ENCODE results near the gene ARHGAP24. TPM values are rescaled to one million over a fixed set of nuclear protein-coding genes. Genes with fewer than 3 reads are reported as not detected.

ARHGAP24 gene
- total RNA-seq, 1 experiment from 2014 or later: 16.0 TPM

DNA sequence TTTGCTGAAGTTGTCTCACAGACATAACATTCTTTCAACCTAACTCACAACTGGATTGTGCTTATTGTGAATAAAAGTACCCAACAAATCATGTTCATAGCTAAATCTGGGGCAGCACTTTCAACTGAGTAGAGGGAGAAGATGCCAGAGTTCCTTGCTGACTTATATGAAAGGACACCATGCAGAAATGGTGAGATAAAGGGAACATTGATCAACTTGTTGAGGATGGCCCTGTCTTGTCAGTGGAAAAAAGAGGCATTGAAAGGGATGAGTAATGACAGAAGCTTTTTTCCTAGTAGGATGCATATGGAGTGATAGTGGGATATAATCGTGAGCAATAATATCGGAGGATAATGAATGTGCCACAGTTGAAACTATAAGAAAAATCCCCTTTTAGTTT lies 221.7 kb downstream of the ARHGAP24 start:
- peak; percentile 9 for DNase-seq (ENCODE audit: low read depth)

DNA sequence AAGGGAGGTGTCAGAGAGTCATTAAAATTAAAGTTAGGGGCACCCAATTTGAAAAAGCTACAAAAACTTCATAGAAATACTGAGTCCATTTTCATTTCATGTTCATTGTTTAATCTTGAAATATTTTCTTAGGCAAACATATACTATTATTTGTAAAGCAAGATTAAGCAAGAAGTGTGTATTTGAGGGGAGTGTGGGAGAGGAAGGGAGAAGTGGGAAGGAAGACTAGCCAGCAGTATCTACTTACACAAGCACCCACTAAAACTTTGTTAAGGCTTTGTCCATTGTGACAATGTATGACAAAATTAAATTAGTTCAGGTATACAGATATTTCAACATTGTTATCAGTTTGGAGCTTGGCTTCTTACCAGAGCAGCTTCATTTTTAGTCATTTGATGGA lies 222.9 kb downstream of the ARHGAP24 start:
- no peak for DNase-seq (ENCODE audit: low read depth)

DNA sequence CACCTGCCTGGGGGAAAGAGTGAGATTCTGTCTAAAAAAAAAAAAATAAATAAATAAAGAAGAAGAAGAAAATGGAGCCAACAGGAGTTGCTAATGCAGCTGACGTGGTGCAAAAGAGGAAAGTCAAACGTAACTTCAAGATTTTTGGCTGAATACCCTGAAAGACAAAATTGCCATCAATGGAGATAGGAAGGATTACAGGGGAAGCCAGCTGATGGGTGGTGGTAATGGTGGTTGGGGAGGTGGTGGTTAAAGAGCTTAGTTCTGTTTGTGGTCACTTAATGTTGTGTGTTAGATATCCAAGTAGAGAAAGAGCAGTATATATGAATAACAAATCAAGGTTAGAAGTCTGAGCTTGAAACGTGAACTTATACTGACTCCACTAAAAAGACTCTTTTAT lies 225.4 kb downstream of the ARHGAP24 start:
- no peak for DNase-seq (ENCODE audit: low read depth)

DNA sequence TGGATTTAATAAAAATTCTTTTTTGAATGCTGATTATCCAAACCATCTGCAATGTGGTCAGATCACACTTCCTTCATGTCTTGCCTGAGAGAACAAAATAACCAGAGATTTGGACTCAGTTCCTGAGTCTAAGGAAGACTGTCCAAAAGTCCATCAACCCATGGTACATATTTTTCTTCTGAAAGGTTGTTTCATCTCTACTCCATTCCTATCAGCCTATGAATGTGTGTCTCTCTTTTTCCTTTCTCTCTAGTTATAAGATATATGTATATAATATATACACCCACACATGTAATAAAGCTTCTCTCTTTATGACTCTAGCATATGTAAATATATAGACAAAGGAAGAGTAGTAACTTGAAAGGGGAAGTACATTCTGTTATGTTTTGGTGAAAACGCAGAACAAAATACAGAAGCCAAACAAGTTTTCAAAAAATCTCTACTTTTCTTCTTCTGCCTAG lies 226.9 kb downstream of the ARHGAP24 start:
- no peak for DNase-seq (ENCODE audit: low read depth)

DNA sequence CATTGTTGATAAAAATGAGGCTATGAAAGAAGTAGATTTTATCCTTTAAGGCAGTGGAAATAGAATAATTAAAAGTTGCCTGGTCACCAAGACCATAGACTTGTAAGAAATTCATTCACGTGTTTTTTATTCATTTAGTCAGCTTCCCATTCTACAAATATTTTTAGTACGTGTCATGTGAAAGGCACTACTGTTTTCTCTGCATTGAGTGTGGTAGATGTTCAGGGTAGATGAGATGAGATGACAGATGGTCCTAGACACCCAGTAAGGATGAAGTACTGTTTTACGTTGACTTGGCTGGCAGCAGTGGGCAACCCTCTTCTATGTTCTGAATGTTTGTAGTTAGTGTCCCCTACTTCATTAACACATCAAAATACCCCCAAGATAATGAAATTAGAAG lies 228.1 kb downstream of the ARHGAP24 start:
- peak; percentile 11 for DNase-seq (ENCODE audit: low read depth)

DNA sequence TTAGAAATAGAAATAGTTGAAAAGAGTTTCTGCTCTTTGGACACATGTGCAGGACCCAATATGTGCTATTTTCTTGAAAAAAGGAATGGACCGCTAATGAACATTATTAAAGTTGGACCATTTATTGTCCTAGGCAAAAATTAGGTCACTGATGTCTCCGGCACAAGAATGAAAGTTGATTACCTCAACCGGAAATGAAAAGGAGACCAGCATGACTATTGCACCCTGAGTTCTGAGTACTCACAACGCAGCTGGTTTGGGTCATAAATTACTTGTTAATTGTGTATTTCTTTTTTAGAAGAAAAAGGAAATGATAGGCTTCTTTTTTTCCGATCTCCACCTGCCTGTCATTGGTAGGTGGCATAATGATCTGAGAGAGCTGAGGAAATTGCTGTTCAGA lies 232.7 kb downstream of the ARHGAP24 start:
- peak; percentile 6 for DNase-seq (ENCODE audit: low read depth)

DNA sequence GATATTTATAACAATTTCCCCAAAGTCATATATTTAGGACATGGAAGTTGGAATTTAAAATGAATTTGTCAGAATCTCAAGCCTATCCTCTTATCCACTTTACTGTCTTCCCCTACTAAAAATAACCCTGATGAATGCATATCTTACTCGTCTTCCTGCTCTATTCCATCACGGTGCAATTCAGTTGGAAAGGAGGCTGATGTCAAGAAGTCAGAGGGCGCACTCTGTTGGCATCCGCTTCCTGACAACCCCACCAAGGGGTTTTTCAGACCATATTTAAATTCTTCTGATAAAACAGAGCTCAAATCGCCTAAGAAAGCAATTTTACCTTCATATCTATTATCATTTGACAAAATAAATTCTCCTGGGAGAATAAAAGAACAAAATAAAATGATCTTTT lies 233.5 kb downstream of the ARHGAP24 start:
- no peak for DNase-seq (ENCODE audit: low read depth)

DNA sequence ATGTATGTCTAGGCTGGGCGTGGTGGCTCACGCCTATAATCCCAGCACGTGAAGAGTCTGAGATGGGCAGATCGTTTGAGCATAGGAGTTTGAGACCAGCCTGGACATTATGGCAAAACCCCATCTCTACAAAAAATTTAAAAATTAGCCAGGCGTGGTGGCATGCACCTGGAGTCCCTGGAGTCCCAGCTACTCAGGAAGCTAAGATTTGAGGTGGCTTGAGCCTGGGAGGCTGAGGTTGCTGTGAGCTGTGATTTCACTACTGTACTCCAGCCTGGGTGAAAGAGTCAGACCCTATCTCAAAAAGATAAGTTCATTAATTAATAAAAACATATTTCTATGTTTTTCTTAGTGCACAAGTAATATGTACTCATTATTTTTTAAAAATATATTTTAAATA lies 238.1 kb downstream of the ARHGAP24 start:
- DNase-seq (ENCODE audit: low read depth): no peak

DNA sequence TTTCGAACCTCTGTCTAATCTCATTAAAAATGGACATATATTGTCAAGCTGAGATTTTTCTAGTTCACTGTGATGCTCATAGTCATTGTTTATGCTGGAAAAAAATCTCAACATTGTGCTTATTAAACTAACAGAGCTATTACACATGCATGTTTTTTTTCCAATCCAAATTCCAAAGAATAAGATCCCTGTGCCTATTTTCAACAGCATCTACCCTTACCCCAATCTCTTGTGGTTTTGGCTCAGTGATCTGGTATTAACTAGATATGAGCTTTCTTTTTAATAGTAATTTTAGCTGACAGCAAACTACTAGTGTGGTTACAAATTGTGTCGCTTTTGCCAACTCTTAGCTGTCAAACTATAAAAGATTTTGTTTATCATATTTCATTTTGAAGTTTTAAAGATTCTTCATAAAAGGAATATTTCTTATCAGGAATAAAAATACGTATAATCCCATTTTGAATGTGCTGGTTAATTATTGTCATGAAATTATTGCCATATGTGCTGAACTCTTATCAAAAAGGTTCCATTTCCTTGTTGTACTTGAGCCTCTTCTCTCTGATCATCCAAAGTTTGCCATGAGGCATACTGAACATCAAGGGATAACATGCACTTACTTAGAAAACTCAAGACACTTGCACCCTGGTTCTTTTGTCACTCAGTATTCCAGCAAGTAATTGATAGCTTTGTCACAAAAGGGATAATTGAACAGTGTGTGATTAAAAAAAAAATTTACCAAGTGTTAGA lies 241.2 kb downstream of the ARHGAP24 start:
- no peak for DNase-seq (ENCODE audit: low read depth)

DNA sequence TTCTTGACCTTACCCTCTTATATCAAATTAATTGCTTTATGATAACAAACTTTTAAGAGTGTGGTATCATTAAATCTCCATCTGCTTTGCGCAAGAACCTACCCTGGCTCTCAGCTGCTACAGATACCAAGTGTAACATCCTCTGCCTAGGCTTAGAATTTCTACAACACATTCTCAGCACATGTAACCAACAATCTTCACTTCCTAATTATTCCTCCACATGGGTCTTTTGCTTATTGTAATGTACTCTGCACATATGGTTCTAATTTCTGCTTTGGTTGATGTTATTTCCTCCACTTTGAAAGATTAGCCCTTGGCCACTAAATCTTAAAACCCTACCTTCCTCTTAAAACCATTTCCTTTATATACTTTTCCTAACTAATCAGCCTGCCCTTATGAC lies 242.4 kb downstream of the ARHGAP24 start:
- peak; percentile 79 for DNase-seq (ENCODE audit: low read depth)

DNA sequence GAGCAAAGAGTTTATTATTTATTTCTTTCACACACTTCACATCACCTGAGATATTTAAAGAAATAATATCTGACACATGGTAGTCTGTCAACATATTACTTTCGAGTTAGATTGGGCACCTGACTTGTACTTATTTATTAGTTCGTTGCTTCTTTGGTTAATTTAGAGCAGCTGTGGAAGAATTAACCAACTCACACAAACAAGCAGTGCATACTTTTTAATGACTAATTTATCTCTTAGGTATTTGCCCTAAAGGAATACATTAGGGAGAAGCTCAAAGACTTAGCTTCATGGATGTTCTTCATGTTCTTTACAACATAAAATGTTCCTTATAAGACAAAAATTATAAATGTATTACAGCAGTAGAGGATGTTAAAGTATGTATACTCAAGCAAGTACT lies 242.9 kb downstream of the ARHGAP24 start:
- DNase-seq (ENCODE audit: low read depth): peak; percentile 54

DNA sequence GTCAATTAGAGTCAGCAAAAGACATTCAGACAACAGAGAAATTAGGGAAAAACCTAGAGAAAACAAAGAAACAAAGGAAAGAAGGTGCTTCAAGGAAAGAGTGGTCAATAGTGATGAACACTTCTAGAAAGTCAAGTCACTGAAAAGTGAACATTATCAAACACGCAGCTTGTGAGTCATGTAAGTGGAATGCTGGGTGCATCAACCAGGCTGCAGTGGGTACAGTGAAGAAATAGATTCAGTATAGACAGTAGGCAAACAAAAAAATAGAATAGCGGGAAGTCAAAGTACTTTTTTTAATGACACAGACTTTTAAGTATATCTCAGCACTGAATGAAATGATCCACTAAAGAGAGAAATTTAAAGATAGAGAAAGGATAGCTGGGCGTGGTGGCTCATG lies 245.8 kb downstream of the ARHGAP24 start:
- DNase-seq (ENCODE audit: low read depth): peak; percentile 76

DNA sequence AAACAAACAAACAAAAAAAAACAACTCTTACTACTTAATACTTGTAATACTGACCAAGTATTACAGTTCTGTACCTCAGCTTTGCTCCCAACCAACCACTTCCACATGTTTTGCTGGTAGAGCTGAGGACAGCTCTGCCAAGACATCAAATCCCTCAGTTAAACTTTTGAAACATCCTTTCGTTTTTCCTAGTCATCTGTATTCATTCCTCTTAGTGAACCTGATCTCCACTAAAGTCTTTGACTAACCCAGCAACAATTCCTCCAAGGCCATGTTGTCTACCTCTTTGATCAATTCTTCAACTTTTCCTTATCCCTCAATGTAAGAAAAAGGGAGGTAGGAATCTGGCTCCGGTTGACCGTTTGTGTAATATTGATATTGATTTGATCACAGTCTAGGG lies 247.5 kb downstream of the ARHGAP24 start:
- DNase-seq (ENCODE audit: low read depth): no peak

DNA sequence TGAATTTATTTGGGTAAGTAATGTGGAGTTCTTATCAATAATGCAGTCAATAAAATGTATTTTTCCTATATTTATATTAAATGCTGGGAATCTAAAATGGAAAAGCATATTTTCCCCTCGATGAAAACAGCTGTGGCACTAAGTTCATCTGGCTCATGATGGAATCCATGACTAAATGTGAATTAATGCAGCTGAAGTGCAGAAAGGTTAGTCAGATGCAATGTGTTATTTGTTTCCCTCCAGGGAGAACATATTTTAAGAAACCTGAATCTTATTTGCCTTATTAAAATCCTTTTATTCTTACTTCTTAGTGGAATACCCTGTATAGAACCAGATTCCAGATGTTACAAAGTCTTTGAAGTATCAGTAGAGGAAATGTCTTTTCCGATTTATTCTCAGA lies 247.9 kb downstream of the ARHGAP24 start:
- DNase-seq (ENCODE audit: low read depth): no peak

DNA sequence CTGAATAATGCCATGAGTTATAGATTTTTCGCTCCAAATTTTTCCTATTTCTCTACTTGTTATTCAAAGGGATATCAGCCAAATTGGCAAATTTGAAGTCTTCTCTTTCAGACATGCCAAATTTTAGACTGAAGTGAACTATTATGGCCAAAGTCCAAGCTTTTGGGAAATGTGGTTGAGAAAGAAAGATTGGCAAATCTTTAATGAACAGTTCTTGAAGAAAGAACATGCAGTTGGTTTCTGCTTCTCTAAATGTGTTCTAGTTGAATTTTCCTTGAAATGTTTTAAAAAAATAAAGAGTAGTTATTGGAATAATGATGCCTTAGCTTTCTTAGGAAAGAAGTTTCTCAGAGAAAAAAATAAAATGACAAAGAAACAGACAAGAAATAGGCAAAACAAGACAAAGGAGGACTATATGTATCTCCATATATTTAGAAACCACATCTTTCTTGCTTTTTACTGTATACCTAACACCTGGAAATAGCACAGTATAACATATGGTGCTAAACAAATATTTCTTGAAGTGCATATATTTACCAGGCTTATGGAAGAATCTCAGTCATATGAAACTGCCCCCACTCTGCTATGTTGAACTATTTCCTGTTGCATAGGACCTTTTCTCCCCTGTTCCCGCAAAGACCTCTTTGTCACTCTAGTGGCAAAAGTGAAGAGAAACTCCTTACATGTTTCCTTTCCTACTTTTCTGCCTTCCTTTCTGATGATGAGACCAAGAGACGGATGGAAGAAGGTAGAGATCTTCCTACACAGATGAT lies 250.0 kb downstream of the ARHGAP24 start:
- DNase-seq (ENCODE audit: low read depth): no peak

DNA sequence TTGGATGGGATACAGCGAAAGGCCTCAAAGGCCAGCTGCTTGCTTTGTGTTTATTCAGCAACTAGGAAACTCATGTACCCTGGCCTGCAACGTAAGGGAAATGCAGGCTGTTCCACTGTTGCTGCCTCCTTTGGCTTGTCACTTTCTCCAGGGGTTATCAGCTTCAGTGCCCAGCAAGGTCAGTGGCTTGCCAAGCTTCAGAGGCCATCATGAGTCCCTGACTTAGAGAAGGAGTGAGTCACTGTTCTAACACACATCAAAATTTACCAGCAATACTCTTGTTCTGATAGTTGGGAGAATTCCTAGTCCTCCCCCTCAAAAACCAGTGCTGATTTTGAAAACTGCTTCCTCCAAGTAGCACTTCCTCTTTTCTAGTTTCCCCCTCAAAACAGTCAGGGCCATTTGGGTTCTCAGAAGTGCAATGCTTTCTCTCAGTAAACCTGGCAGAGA lies 250.8 kb downstream of the ARHGAP24 start:
- DNase-seq (ENCODE audit: low read depth): peak; percentile 15

DNA sequence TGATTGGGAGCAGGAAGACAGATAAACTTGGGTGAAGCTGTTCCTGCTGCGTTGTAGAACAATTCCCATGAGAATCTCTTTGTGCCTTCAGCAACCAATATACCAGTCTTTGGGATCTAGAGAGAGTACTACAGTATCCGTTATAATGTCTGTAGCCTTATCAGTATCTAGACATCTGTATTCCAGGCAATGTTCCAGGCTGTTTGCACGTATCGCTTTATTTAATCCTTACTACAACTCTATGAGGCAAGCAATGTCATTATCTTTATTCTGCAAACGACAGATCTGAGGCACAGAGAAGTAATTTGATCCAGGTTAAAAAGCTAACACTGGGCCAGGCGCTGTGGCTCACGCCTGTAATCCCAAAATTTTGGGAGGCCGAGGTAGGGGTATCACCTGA lies 251.6 kb downstream of the ARHGAP24 start:
- no peak for DNase-seq (ENCODE audit: low read depth)

DNA sequence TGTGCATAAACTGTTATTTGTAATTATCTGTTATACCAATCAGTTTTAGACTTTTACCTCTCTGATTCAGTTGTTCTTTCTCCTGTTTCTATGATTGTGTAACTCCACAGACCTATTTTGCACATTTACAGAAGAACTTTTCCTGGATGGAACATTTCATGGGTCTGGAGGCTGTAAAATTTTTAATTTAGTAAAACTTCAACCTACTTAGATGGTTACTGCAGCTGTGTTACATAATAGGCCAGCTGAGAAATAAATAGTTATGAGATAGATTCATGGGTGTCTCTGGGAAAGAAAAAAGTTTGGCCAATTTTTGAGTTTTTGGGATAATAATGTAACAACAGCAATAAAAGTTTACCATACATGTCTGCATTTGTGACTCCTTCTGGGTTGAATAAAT lies 253.5 kb downstream of the ARHGAP24 start:
- no peak for DNase-seq (ENCODE audit: low read depth)

DNA sequence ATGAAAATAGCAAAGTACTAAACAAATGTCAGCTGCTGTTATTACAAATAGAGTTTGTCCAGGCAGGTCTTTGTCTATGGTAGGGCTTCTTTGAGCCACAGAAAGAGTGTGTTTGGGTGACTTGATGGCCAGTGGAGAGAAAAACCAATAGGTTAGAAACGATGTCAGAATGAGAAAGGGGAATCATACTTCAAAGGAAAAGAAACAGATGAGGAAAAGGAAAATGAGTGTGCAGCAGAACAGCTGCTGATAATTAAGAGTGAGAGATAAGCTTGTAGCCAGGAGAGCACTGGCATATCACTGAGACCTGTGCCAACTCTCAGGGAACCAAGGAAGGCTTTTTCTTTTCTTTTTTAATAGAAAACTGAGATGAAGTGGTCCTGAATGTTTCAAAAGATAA lies 257.2 kb downstream of the ARHGAP24 start:
- peak; percentile 45 for DNase-seq (ENCODE audit: low read depth)

DNA sequence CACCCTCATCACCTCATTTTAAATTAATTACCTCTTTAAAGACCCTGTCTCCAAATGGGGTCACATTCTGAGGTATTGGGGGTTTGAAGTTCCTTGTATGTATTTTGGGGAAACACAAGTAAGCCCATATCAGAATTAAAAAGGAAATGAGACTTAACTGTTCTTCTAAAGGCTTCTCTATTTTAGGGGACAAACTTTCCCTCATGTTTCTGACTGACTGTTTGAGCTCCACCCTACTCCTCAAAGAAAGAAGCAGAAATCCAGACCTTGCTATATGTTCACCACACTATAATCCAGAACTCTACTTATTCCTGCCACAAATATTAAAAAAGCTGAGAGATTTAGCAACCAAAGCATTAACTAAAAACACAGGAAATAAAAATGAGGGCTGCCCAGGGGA lies 258.8 kb downstream of the ARHGAP24 start:
- DNase-seq (ENCODE audit: low read depth): no peak

DNA sequence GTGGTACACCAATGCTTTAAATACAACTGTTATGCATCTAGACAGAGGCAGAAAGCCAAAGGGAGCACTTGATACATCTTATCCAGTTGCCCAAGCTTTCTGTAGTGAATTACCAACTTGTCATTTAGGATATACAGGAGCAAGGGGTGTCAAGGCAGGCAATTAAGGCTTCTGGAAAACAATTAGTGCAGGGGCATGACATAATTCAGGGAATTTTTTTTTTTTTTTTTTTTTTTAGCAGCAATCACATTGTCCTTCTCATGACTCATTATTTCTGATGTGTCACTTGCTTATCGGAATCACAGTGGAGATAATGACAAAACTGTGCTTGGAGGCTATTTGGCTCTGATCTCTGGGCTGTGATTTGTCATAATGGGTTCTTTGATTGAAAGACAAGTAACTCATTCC lies 259.5 kb downstream of the ARHGAP24 start:
- DNase-seq (ENCODE audit: low read depth): peak; percentile 70

DNA sequence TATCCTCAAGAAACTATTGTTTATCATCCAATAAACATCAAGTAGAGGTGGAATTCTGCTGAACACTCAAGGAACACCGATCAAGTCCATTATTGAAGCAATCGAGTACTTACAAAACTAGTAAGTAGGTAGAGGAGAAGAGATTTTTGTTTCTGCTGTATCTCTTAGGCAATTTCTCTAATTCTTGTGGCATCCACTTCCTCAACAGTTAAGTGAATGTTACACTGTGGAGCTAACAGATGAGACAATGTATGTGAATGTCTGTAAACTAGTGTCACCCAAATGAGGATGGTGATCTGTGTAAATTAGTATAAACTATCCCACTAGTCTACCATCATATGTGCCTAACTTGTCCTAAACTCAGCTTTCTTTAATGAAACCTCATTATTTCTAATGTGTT lies 261.6 kb downstream of the ARHGAP24 start:
- no peak for DNase-seq (ENCODE audit: low read depth)

DNA sequence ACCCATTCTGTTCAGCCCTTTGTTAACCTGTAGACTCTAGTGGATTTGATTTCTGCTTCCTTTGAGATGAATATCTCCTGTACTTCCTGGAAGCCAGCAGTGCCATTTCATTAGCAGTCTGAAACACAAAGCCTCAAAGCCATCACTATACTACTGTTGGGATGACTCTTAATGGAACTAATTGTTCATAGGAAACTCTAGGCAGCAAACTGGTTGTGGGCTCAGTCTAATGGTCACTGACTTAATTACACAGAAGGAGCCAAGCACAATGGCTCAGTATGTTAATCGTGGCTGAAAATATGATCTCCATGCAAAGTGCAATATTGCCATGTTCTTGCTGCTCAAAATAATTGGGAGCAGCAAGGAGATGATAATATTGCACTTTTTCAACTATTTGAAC lies 262.3 kb downstream of the ARHGAP24 start:
- DNase-seq (ENCODE audit: low read depth): peak; percentile 16

All from RPMI7951 (cell line).